Measurements from ENCODE around the gene PIGZ. TPM values are rescaled to one million over a fixed set of nuclear protein-coding genes. Genes with fewer than 3 reads are reported as not detected.
A peak's percentile ranks its signal among the peaks of the same experiment; 100 is the strongest.

PIGZ gene
- total and polyA plus RNA-seq, 10 donors = 2.0 to 5.1 (median 2.5) TPM

GRCh38 chr3:196995646-196996355, 27.2 kb upstream of the PIGZ start:
- TF ChIP-seq, protein P1, sequence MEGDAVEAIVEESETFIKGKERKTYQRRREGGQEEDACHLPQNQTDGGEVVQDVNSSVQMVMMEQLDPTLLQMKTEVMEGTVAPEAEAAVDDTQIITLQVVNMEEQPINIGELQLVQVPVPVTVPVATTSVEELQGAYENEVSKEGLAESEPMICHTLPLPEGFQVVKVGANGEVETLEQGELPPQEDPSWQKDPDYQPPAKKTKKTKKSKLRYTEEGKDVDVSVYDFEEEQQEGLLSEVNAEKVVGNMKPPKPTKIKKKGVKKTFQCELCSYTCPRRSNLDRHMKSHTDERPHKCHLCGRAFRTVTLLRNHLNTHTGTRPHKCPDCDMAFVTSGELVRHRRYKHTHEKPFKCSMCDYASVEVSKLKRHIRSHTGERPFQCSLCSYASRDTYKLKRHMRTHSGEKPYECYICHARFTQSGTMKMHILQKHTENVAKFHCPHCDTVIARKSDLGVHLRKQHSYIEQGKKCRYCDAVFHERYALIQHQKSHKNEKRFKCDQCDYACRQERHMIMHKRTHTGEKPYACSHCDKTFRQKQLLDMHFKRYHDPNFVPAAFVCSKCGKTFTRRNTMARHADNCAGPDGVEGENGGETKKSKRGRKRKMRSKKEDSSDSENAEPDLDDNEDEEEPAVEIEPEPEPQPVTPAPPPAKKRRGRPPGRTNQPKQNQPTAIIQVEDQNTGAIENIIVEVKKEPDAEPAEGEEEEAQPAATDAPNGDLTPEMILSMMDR (IDR thresholded peaks at IDR 0.05 in 8 of 11, conservative IDR thresholded peaks at IDR 0.05 in 3 of 11) = no peak
- TF ChIP-seq POLR2AphosphoS5 (IDR thresholded peaks at IDR 0.05) (no peak), POLR2A (IDR thresholded peaks at IDR 0.05) (no peak)
- 80 to 92% (median 86%) methylated on average over 14 of the region's 14 CpGs for WGBS, 5 donors
- H3K27ac ChIP-seq = no peak overlapping the region
- H3K27me3 ChIP-seq (replicated peaks in 1 of 7) = no peaks in the 10 kb centered on the region
- no peaks in the 10 kb centered on the region for H3K4me1 ChIP-seq
- no peaks in the 10 kb centered on the region for H3K9me3 ChIP-seq
- H3K4me3 ChIP-seq = no peak overlapping the region
- intact Hi-C loops (cut with DNase I; ENCODE audit: low total_unique reads) = no loop called here
- no peaks in the 10 kb centered on the region for H3K36me3 ChIP-seq
- peak; percentile 51 for DNase-seq

DNA sequence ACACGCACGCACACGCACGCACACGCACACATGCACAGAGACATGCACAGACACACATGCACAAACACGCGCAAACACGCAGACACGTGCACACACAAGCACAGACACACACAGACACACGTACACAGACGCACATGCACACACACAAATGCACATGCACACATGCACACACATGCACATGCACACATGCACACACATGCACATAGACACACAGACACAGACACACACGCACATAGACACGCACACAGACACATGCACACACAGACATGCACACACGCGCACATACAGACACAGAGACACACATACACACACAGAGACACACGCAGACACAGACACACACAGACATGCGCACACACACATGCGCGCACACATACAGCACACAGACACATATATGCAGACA, 26.4 kb upstream of the PIGZ start:
- intact Hi-C loops (cut with DNase I; ENCODE audit: low total_unique reads) = no loop called here
- DNase-seq = peak; percentile 21
- H3K4me1 ChIP-seq = no peaks in the 10 kb centered on the region
- H3K36me3 ChIP-seq = no peaks in the 10 kb centered on the region
- TF ChIP-seq, protein P1 (IDR thresholded peaks at IDR 0.05 in 8 of 11, conservative IDR thresholded peaks at IDR 0.05 in 3 of 11) = no peak
- TF ChIP-seq POLR2A (IDR thresholded peaks at IDR 0.05) = no peak
- TF ChIP-seq POLR2AphosphoS5 (IDR thresholded peaks at IDR 0.05) = no peak
- H3K27me3 ChIP-seq (replicated peaks in 1 of 7) = no peaks in the 10 kb centered on the region
- 94 to 97% (median 95%) methylated on average over 18 to 19 of the region's 19 CpGs for WGBS, 5 donors
- no peak overlapping the region for H3K27ac ChIP-seq
- H3K9me3 ChIP-seq = no peaks in the 10 kb centered on the region
- H3K4me3 ChIP-seq = no peak overlapping the region

DNA sequence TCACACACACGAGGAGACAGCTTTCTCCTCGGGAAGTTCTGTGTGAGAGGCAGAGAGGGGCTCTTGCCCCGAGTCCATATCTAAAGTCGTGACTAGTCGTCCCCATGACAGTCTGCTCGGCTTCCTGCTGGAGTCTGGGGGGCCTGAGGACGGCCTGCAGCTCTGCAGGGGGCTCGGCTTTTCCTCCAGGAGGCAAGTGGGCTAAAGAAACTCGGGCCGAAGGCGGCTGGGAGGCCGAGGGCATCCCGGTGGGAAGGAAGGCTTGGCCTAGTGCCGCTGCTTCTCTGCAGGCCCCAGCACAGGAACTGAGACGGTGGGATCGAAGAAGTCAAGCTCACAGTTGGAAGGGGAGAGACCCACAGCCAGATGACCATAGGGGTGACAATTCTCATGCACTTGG, 25.4 kb upstream of the PIGZ start:
- no peaks in the 10 kb centered on the region for H3K36me3 ChIP-seq
- no peaks in the 10 kb centered on the region for H3K4me1 ChIP-seq
- no peak for TF ChIP-seq POLR2A (IDR thresholded peaks at IDR 0.05)
- no peak for TF ChIP-seq POLR2AphosphoS5 (IDR thresholded peaks at IDR 0.05)
- TF ChIP-seq, protein P1 (IDR thresholded peaks at IDR 0.05 in 8 of 11, conservative IDR thresholded peaks at IDR 0.05 in 3 of 11) = no peak
- intact Hi-C loops (cut with DNase I; ENCODE audit: low total_unique reads) = no loop called here
- H3K27me3 ChIP-seq (replicated peaks in 1 of 7) = peaks cover 0 to 4% (median 0%) of the 10 kb centered on the region in 7 donors
- no peak overlapping the region for H3K27ac ChIP-seq
- 73 to 87% (median 80%) methylated on average over 16 of the region's 16 CpGs for WGBS, 5 donors
- H3K4me3 ChIP-seq = no peak overlapping the region
- H3K9me3 ChIP-seq = no peaks in the 10 kb centered on the region
- peak; percentile 36 for DNase-seq

DNA sequence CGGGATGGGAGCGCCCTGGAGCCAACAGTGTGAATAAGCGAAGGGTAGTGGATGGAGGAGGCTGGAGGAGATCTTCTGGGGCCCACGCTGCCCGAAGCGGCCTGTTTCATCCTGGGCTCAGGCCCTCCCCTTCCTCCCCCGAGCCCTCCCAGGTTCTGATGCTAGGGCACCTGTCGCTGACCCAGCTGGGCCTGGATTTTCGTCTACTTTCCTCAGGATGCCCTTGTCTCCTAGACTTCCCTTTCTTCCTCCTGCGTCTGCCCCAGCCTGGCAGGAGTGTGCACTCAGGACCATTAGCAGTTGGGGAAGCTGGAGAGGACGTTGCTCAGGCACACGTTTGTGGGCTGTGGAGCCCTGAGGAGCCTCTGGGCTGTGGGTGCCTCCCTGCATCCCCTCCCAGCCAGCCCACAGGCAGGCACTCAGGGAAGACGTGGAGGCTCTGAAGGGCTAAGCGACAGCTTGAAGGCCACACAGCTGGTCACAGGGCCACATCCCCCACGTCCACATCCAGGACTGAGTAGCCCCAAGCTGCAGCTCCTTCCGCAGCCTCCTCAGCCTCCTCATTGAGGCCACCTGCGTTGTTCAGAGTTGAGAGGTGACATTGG, 23.9 kb upstream of the PIGZ start:
- WGBS, 5 donors = 78 to 91% (median 82%) methylated on average over 12 to 17 of the region's 17 CpGs
- DNase-seq = peak; percentile 50
- H3K4me3 ChIP-seq = no peak overlapping the region
- no peaks in the 10 kb centered on the region for H3K4me1 ChIP-seq
- no peaks in the 10 kb centered on the region for H3K36me3 ChIP-seq
- no peak overlapping the region for H3K27ac ChIP-seq
- TF ChIP-seq POLR2A (IDR thresholded peaks at IDR 0.05) = no peak
- TF ChIP-seq, protein P1 (IDR thresholded peaks at IDR 0.05 in 8 of 11, conservative IDR thresholded peaks at IDR 0.05 in 3 of 11) = no peak
- H3K9me3 ChIP-seq = no peaks in the 10 kb centered on the region
- intact Hi-C loops (cut with DNase I; ENCODE audit: low total_unique reads) = no loop called here
- H3K27me3 ChIP-seq (replicated peaks in 1 of 7) = peaks cover 0 to 14% (median 0%) of the 10 kb centered on the region in 7 donors
